ENCODE data around the gene ACTR6.
"Not testable (repeated sequence)": the region's sequence is repeated elsewhere in the genome, so short reads cannot be mapped to it uniquely, and the experiment has no call there.

Gene ACTR6

DNA sequence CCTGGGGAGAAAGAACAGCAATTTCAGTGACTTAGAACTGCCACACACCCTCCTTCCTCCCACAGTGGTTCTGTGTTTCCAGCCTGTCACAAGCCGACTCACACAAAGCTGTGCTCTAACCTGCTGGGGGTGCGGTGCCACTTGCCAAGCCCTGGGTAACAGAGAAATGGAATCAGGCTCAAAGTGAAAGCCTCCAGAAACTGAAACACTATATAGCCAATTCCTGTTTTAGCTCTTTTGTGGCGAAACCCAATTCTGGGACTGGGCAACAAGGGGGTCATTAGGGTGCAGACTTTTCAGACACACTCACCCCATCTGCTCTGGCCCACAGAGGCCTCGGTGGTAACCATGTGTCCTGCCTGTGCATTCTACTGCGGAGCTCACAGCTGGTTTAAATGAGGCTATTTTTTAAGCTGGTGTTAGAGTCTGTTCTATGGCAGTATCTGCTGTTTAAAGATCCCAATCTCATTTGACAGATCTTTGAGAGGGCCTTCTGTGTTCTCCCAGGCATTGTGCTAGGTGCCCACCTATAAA lies 15.2 kb upstream of the ACTR6 start:
- DNase-seq: no peak

DNA sequence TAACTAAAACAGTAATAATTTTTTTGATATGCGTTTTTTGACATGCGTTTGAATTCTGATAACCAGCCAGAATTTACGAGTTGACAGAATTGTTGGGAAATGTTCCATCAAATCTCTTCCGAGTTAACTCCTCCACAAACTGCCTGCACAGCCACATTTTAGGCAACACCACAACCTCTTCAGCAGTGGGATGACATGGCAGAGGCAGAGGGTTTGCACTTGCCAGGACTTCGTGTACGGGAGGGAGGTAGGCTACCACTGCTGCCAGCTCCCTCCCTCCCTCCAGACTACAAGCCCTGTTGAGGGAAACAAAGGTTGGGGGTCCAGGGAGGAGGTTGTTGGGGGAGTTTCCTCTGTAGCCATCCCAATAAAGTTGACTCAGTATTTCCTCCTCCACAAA lies 14.5 kb upstream of the ACTR6 start:
- no peak for DNase-seq

DNA sequence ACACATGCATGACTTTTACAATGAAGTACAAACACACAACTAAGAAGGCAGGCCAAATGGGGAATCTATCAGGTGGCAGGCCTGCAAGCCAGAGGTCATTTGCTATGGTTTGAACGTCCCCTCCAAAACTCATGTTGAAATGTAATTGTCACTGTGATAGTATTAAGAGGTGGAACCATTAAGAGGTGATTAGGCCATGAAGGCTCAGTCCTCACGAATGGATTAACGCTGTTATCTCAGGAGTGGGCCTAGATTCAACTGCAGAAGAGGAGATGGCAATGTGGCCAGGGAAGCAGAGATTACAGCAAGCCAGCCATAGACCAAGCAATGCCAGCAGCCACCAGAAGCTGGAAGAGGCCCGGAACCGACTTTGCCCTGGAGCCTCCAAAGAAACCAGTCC lies 13.5 kb upstream of the ACTR6 start:
- DNase-seq: no peak

DNA sequence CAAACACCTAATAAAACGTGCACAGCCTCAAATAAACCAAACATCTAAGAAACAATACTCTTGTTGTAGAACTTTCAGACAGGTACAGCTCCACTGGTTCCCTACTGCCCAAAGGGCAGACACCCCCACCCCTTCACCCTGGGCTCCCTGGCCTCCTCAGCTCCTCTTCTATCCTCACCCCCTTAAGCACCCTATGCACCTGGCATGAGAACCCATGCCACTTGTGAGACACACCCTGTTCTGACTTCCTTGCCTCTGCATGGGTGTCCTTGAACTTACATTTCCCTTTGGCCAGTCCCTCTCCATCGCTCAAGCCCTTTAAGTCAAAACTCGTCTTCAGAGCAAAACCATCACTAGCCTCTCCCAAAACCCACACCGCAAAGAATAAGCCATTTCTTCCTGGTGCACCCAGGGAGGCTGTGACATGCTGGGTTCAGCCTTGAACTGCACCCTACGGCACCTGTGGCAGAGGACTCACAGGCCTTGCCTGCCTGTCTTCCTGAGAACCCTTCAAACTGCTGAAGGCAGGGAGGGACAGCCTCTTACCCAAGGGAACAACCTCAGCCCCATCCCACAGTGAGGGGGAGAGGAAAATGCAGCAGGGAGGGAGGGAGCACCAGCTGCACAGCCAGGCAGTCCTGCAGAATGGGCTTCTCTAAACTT lies 12.6 kb upstream of the ACTR6 start:
- no peak for DNase-seq

DNA sequence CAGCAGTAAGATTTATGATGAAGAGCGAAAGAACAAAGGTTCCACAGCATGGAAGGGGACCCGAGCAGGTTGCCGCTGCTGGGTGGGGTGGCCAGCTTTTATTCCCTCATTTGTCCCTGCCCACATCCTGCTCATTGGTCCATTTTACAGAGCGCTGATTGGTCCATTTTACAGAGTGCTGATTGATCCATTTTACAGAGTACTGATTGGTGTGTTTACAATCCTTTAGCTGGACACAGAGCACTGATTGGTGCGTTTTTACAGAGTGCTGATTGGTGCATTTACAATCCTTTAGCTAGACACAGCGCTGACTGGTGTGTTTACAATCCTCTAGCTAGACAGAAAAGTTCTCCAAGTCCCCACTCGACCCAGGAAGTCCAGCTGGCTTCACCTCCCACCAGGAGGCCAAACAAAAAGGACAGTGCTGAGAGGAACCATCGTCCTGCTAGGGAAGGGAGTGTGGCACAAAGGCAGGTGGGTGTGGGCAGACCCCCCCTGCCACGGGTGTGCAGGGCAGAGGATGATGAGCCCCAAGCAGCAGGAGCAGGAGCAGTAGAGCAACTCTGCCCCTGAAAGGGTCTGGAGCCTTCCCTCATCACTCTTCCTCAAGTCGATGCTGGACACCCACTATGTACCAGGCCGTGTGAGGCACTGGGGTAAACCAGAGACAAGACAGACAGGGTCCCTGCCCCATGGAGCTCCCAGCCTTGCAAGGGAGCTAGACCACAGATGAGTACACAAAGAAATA lies 11.6 kb upstream of the ACTR6 start:
- DNase-seq: not testable (repeated sequence)

DNA sequence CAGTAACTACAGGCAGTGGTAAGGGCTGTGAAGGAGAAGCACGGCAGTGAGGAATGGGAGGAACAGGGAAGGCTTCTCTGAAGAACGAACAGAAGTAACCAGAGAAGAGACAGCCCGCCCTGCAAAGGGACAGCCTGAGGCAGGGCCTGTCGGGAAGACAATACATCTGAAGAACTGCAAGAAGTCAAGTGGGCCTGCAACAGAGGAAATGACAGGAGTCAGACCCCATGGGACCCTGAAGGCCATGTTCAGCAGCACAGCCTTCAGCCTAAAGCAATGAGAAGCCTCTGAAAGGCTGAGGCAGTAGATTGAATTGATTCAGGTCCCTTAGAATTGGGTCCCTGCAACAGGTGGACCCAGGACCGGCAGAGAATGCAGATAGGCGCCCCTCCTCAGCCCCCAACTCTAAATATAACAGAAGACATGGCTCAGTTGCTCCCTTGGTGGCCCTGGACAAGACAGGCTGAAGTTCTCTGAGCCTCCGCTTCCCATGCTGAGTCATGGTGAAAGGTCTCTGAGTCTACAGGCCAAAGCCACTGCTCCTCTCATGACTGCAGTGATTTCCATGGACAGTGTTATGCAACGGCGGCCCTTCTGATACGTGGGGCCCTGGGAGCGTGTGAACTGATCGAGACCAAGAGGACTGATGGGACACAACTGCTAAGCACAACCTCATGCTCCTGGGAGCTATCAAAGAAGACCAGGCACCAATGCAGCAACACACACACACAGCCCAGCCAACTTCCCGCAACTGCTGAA lies 10.8 kb upstream of the ACTR6 start:
- DNase-seq: no peak

DNA sequence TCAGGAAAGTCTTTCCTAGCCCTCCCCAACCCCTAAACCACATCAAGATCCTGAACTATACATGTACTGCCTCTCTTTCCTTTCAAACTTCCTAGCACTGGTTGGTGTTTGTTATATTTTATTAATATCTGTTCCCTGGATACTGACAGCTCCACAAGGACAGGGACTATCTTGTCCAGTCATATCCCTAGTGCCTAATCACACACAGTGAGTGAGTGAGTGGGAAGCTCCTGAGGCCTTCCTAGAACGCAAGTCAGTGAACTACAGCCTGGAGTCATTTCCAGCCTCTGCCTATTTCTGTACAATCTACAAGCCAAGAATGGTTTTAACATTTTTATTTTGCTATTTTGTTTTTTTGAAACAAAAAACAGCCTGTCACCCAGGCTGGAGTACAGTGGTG lies 7.5 kb upstream of the ACTR6 start:
- no peak for DNase-seq

DNA sequence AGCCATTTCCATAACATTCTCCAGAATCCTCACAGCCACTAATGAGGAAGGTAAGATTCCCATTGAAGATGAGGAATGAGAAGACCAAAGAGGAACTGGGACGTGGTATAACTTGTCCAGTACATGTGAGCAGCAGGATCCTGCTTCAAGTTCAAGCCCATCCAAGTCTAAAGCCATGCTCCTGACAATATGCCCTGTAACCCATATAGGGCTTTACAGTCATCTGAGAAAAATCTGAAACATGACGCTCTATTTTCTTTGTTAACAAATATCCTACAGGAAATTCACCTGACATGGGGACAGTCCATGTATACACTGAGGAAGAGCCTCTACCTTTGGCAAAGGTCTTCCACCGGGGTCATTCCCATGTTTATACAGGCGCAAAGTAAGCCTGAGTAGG lies 3.1 kb upstream of the ACTR6 start:
- DNase-seq: no peak

DNA sequence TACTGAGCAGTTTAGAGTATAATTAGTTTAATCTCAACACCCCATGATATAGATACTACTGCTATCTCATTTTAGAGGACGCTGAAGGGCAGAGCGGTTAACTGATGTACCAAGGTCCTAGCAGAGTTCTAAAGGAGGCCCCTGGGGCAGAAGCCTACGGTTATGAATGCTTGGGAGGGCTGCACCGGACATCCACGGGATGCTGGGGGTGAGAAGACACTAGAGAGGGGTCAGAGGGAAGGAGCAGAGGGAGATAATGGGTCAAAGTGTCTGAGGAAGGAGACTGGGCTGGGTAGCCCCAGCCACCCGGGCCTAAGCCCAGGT lies 1.6 kb upstream of the ACTR6 start:
- no peak for DNase-seq

DNA sequence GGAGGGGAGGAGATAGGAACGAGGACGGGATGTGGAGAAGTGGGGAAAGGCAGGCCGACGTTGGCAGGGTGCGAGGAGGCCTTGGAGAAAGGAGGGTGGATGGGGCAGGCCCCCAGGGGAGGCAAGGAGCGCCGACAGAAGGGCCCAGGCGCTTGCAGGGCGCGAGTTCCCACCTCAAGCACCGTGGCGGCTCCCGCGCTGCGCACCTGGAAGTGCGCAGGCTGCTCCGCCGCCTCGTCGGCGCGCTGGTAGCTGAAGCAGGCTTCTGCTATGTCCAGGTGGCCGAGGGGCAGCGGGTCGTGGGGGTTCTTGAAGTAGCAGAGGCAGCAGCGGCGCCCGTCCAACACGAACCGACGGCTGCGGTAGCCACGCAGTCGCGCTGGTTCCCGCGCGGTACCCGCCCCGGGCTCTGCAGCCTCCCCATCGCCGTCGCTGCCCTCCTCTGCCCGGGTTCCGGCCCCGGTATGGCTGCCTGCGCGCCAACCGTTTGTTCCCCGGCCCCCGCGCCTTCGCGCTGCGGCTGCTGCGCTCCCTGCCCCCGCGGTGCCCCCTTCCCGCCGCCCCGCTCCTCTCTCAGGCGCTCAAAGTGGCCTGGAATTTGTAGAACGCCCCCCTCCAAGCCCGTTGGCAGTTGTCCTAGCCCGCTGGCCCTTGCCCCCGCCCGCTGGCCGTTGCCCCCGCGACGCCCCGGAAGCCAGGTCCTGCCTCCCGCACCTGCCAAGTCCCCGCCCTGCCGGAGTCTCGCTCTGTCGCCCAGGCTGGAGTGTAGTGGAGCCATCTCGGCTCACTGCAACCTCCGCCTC lies 1.1 kb upstream of the ACTR6 start:
- peak; percentile 81 to 86 for DNase-seq

DNA sequence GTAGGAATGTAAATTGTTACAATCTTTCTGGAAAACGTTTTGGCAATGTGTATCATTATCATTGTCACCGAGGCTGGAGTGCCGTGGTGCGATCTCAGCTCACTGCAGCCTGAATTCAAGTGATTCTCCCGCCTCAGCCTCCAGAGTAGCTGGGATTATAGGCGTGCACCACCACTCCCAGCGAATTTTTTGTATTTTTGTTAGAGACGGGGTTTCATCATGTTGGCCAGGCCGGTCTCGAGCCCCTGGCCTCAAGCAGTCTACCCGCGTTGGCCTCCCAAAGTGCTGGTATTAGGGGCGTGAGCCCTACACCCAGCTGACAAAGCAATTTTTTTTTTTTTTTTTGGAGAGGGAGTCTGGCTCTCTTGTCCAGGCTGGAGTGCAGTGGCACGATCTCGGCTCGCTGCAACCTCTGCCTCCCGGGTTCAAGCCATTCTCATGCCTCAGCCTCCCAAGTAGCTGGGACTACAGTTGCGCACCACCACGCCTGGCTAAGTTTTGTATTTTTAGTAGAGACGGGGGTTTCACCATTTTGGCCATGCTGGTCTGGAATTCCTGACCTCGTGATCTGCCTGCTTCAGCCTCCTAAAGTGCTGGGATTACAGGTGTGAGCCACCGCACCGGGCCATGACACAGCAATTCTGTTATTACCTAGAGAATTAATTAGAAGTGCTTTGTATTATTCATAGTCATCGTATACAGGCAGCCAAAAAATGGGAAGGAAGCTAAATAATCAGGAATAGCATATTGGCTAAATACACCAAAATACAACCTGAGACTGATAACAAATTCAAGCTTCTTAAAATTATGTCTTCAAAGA lies 1.2 kb downstream of the ACTR6 start:
- DNase-seq: no peak

DNA sequence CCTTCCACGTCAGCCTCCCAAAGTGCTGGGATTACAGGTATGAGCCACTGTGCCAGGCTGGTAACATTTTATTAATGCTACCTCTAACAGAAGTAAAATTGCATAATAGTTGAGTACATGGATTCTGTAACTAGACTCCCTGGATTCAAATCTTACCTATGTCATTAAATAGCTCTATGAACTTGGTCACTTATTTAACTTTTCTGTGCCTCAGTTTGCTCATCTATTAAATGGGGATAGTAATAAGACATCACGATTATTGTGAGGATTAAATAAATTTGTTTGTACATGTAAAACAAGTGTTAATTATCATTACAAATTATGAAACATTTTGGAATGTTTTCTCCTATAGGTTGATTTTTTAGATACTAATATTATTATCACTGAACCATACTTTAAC lies 6.7 kb downstream of the ACTR6 start:
- no peak for DNase-seq

DNA sequence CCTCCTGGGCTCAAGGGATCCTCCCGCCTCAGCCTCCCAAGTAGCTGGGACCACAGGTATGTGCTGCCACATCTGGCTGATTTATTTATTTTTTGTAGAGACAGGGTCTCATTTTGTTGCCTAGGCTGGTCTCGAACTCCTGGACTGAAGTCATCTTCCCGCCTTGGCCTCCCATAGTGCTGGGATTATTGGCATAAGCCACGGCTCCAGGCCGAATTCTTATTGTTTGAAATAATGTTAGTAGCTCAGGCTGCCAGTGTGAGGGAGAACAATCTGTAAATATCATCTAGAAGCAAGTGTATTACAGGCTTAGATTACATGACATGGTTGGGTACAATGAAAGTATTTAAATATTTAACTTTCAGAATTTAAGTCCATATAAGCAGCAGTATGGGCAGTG lies 8.2 kb downstream of the ACTR6 start:
- DNase-seq: no peak

DNA sequence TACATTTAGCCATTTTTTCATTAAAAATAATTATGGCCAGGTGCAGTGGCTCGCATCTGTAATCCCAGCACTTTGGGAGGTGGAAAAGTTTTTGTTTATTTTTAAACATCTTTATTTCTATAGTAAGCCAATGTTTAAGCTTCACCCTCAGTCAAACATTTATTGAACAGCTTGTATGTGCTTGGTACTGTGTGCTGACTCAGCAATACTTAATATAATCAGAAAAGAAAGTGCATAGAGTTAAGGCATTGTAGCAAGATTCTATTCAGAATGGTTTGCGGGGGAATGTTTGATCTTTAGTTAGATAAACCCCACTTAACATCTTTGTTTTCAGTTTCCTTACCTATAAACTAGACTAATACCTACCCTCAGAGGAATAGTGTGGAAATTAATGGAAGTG lies 11.1 kb downstream of the ACTR6 start:
- DNase-seq: no peak

DNA sequence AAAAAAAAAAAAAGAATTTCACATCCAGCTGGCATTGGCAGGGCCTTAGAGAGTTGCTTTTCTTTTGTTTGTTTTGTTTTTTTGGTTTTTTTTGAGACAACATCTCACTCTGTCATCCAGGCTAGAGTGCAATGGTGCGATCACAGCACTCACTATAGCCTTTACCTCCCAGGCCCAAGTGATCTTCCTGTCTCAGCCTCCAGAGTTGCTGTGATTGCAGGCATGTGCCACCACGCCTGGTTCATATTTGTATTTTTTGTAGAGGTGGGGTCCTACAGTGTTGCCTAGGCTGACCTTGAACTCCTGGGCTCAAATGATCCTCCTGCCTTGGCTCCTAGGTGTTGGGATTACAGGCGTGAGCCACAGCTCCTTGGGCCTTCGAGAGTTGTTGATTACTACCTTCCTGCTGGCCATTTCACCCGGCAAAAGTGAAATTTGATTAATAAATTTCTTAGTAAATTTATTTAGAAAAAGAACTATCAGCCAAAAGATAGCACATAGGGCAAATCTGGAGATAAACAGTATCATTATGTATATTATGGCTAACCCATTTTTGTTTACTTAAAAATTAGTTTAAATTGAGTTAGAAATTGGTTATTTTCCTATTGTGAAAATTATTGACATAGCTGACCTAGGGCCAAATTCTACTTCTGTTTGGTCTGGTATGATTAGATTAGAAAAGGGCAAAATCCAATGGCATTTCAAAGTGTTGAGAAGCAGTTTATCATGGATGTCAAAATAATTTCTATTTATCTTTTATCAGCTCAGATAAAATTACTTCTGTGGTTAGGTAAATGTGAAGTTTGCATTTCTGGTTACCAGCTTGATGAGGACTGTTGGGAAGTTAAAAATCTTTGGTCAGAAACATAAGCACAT lies 12.6 kb downstream of the ACTR6 start:
- no peak for DNase-seq

DNA sequence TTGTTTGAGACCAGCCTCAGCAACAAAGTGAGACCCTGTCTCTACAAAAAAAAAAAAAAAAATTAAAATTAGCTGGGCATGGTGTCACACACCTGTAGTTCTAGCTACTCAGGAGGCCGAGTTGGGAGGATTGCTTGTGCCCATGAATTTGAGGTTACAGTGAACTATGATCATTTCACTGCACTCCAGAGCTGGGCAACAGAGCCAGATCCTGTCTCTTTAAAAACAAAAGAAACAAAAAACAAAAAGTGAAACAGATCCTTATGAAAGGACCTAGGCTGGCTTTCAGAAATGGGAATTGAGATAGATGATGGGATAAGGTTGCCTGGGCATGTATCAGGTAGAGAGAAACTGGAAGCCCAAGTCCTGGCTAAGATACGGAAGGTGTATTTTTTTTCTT lies 13.9 kb downstream of the ACTR6 start:
- no peak for DNase-seq

DNA sequence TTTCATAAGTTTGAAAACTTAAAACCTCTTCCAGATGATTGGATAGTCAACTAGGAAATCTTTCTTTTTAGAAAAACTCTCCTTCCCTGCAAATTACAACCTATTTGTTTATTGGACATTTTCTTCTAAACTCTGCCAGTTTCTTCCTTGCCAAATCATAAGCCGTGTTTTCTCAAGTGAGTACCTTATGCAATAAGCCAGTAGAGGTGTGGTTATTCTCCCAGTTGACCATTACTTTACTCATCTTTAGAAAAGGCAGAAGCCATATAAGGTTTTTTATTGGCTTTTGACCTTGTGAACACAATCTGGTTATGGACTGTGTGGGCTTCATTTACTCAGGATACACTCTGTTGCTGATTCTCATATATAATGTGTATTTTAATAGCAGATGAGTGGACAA lies 14.6 kb downstream of the ACTR6 start:
- no peak for DNase-seq

DNA sequence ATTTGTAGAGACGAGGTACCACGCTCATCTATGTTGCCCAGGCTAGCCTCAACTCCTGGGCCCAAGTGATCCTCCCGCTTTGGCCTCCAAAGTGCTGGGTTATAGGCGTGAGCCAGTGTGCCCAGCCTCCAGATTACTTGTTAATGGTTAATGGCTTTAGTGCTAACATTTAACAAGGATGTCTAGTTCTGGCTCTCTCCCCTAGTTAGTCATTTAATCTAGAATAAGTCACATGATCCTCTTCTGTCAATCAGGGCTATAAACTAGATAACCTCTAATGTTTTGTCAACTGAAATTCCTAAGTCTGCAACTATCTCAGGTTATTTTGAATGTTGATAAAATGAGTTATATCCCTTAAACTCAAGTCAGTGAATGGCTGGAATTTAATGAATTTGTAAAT lies 15.7 kb downstream of the ACTR6 start:
- DNase-seq: no peak

DNA sequence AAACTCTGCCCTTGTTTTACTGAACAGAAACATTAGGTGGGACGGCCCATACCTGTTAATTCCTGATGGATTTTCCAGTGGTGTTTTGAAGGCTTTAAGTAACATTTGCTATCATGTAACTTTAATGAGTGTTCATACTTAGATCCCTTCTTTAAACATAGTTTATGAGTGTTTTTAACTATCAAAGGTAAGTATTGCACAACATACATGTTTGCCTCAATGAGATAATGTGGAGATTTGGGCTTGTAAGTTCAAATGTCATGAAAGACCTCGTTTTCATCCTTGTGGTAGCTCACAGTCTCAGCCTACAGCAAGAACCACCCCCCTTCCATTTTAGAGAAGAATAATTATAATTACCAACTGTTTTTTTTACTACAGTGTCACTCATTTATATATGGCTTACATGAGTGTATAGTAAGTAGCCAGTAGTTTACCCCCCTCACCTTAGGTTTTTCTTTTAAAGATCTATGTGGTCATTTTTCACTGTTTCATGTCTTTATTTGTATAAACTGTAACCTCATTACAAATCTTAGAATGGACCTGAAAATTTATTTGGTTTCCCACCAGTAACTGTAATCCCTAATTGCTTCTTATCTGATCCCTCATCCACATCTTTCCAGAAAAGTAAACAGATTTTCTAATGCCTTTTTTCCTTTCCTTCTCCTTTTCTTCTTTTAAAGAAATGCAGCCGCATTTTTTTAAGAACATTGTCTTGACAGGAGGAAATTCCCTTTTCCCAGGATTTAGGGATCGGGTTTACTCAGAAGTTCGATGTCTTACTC lies 18.9 kb downstream of the ACTR6 start:
- DNase-seq: no peak

DNA sequence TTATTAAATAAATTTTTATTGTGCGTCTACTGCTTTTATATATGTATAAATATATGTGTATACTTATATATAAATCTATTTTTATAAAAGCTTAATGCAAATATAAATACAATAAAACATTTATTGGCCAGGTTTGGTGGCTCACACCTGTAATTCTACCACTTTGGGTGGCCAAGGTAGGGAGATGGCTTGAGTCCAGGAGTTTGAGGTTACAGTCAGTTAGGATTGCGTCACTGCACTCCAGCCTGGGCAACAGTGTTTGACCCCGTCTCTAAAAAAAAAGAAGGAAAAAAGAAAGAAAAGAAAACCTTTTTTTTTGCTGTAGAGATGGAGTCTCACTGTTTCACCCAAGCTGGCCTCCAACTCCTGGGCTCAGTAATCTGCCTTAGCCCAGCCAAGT lies 20.9 kb downstream of the ACTR6 start:
- DNase-seq: no peak
